H7 (cell line): Measurements from ENCODE around the gene ADGRA1. TPM values are rescaled to one million over a fixed set of nuclear protein-coding genes. Genes with fewer than 3 reads are reported as not detected.
"Not testable (repeated sequence)": the region's sequence is repeated elsewhere in the genome, so short reads cannot be mapped to it uniquely, and the experiment has no call there.

ENCODE experiments used
- DNase-seq: peaks from one replicate; pipeline ENCODE4 v3.0.0; 2012
- H3K27me3 ChIP-seq: 2 replicates; pipeline ENCODE4 v1.6.0; 2011; ENCODE audit warnings: mild to moderate bottlenecking, low read length; ENCODE audit not compliant: control insufficient read depth, insufficient read depth
- H3K36me3 ChIP-seq: replicated peaks from 2 replicates; pipeline ENCODE4 v1.5.1; 2011; ENCODE audit warnings: low read length; ENCODE audit not compliant: control insufficient read depth, insufficient read depth
- H3K4me3 ChIP-seq: 2 replicates; pipeline ENCODE4 v1.5.1; 2011; ENCODE audit warnings: low read depth, mild to moderate bottlenecking, control low read depth, low read length, moderate library complexity; ENCODE audit not compliant: insufficient read depth
- total RNA-seq: library from RNA; depleted of rRNA; stranded (reverse); fragments of >200 nt; shearing (Covaris generic); gene quantifications from 2 replicates; pipeline ENCODE4 v1.2.3, GENCODE V29; 2014

ADGRA1 gene
- total RNA-seq, 1 experiment from 2014 or later, result 0.62 TPM

DNA sequence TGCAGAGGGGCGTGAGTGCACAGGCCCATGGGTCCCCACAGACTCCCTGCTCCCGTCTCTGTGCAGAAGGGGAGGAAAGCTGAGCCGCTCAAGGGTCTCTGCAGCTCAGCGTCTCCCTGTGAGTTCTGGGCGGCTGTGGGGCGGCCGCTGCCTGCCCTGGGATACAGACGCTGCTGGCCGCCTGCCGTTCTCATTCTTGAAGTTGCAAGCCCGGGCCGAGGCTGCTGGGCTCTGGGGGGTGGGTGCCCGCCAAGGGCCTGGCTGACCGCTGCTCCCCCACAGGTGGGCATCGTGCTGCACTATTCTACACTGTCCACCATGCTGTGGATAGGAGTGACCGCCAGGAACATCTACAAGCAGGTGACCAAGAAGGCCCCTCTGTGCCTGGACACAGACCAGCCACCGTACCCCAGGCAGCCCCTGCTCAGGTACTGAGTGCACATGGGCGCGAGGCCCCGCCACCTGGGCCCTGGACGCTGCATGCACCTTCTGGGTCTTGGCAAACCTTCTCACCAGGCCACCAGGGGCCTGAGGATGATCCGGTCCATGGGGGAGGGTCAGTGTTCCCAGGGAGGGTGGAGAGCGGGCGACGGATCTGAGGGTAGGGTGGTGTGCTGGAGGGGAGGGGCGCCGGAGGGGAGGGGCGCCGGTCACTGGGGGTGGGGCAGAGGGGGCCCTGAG, 14.8 kb downstream of the ADGRA1 start:
- Histone ChIP-seq H3K36me3 (no peaks in the 10 kb centered on the region), H3K4me3 (no peak overlapping the region), H3K27me3 (no peaks in the 10 kb centered on the region)
- no peak for DNase-seq

DNA sequence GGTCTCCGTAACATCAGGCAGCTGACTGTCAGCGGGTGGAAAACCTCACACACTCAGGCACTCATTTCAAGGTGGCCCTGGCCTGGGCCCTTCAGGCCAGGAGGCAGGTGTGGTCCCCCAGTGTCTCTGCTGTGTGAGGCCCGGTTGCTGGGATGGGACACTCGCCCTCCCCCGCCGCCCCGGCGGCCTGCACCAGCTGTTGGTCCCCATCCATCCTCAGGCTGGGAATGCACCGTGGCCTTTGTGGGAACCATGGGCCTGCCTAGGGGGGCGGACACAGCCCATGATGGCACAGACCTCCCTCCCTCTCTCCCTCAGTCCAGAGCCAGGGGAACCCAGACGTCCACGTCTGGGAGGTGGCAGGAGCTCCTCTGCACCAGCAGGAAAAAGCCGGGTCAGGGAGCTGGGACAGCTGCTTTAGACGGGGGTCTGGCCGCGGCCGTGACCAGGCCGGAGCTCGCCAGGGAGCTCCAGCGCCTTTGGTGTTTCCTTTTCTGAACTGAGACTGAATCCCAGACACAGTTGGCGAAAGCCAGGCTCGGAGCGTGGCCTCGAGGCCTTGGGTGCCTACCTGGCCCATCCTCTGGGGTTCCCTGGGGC, 15.7 kb downstream of the ADGRA1 start:
- Histone ChIP-seq H3K36me3 (no peaks in the 10 kb centered on the region), H3K4me3 (no peak overlapping the region), H3K27me3 (no peaks in the 10 kb centered on the region)
- no peak for DNase-seq

GRCh38 chr10:133104068-133104962, 16.6 kb downstream of the ADGRA1 start:
- DNase-seq, result no peak
- Histone ChIP-seq H3K4me3 (no peak overlapping the region), H3K36me3 (no peaks in the 10 kb centered on the region)

GRCh38 chr10:133104963-133105640, 17.4 kb downstream of the ADGRA1 start:
- Histone ChIP-seq H3K27me3 (no peaks in the 10 kb centered on the region), H3K36me3 (no peaks in the 10 kb centered on the region), H3K4me3 (no peak overlapping the region)
- DNase-seq, result no peak

More at GRCh38 chr10:133104068-133104962, 16.6 kb downstream of the ADGRA1 start:
- H3K27me3 ChIP-seq, result no peaks in the 10 kb centered on the region

GRCh38 chr10:133105686-133106390, 18.1 kb downstream of the ADGRA1 start:
- DNase-seq, result no peak
- Histone ChIP-seq H3K36me3 (no peaks in the 10 kb centered on the region), H3K27me3 (no peaks in the 10 kb centered on the region), H3K4me3 (no peak overlapping the region)

- H3K4me3 ChIP-seq, result no peak overlapping the region
- H3K27me3 ChIP-seq, result no peaks in the 10 kb centered on the region
- H3K36me3 ChIP-seq, result no peaks in the 10 kb centered on the region
- no peak for DNase-seq
Observed at GRCh38 chr10:133106516-133106915, 18.8 kb downstream of the ADGRA1 start.

GRCh38 chr10:133107442-133107841, 19.7 kb downstream of the ADGRA1 start:
- no peak for DNase-seq
- Histone ChIP-seq H3K4me3 (no peak overlapping the region), H3K27me3 (no peaks in the 10 kb centered on the region), H3K36me3 (no peaks in the 10 kb centered on the region)

- DNase-seq, result no peak
- Histone ChIP-seq H3K36me3 (no peaks in the 10 kb centered on the region), H3K4me3 (no peak overlapping the region), H3K27me3 (no peaks in the 10 kb centered on the region)
Observed at GRCh38 chr10:133109711-133110110, 22.0 kb downstream of the ADGRA1 start.

DNA sequence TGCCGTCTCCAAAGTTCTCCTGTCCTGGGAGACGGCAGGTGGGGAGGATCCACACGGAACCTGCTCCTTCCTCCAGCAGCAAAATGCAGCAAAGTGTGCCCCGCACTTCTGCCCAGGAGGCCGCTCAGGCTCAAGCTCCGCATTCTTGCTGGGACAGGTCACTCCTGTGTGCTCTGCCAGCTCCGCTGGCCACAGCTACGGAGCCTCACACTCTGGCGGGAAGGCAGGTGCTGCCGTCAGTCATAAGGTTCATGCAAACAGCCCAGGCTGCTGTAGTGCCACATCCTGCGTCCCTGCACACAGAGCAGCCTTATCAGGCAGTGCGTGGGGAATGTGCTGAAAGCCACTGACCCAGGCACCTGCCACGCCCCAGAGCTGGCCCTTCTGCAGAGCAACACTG, 22.4 kb downstream of the ADGRA1 start:
- DNase-seq, result no peak
- no peaks in the 10 kb centered on the region for H3K27me3 ChIP-seq
- no peaks in the 10 kb centered on the region for H3K36me3 ChIP-seq
- H3K4me3 ChIP-seq, result no peak overlapping the region

DNA sequence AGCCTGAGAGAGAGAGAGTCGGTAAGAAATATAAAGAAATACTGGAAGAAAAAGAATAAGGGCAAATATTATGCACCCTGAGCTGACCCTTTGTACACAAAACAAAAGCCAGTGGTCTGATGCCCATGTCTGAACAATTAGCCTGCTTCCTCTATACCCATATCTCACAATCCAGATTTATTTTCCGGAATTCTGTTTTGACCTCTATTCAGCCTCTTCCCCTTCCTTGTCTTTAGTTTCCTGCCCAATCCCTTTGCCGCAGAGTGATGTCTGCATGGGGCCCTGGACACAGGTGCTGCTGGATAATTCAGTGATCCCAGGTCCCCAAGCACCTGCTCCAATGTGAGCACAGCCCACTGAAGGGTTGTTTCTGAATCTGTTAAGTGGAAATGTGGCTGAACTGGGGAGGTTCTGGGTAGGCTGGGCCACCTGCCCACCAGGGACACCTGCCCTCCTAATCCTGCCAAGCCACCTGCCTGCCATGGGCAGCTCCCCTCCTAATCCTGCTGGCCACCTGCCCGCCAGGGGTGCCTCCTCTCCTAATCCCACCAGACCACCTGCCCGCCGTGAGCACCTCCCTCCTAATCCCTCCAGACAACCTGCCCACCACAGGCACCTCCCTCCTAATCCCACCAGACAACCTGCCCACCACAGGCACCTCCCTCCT, 23.0 kb downstream of the ADGRA1 start:
- H3K27me3 ChIP-seq, result no peaks in the 10 kb centered on the region
- no peak overlapping the region for H3K4me3 ChIP-seq
- no peaks in the 10 kb centered on the region for H3K36me3 ChIP-seq

DNA sequence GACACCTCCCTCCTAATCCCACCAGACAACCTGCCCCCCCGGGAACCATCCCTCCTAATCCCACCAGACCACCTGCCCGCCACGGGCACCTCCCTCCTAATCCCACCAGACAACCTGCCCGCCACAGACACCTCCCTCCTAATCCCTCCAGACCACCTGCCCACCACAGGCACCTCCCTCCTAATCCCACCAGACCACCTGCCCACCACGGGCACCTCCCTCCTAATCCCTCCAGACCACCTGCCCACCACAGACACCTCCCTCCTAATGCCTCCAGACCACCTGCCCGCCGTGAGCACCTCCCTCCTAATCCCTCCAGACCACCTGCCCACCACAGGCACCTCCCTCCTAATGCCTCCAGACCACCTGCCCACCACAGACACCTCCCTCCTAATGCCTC, 23.9 kb downstream of the ADGRA1 start:
- DNase-seq, H3K4me3 ChIP-seq, H3K27me3 ChIP-seq, H3K36me3 ChIP-seq: not testable (repeated sequence)

More for the DNA sequence above, 23.0 kb downstream of the ADGRA1 start:
- no peak for DNase-seq

DNA sequence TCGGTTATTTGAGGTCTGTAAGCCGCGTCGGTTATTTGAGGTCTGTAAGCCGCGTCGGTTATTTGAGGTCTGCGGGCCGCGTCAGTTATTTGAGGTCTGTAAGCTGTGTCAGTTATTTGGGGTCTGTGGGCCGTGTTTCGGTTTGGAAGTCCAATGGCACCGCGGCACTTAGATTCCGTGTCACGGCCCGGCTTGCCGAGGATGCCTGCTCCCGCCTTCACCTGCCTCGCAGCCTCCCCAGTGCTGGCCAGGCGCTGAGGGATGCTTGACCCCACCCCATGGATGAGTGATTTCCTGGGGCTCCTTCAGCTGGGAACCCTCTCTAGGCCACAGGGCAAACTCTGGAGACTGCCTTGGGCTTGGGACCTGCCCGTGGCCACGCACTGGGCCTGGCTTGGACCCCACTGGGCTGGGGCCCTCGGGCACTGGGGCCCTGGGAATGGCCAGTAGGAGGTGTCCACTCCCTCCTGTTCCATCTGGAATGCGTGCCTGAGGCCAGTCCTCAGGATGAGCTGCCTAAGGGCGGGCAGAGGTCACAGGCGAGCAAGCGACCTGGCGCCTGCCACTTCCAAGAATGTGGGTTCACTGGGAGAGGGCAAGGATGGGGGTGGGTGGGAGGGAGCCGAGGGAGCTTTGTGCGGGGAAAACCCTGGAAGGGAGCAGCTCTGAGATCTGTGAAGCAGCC, 25.6 kb downstream of the ADGRA1 start:
- Histone ChIP-seq H3K4me3 (no peak overlapping the region), H3K36me3 (no peaks in the 10 kb centered on the region)
- no peak for DNase-seq

GRCh38 chr10:133113847-133114246, 26.1 kb downstream of the ADGRA1 start:
- DNase-seq, result no peak
- Histone ChIP-seq H3K36me3 (no peaks in the 10 kb centered on the region), H3K4me3 (no peak overlapping the region), H3K27me3 (no peaks in the 10 kb centered on the region)

More for the DNA sequence above, 25.6 kb downstream of the ADGRA1 start:
- H3K27me3 ChIP-seq, result no peaks in the 10 kb centered on the region
